Cardiac fibroblast (primary cell): ENCODE measurements around the gene SSTR1.

Experiments
- DNase-seq, 2 donors: peaks; one replicate each; pipeline versions ENCODE4 v3.0.0 to v3.0.0-alpha.2; 2010; ENCODE audit warnings: low read depth in 2 of 2
- H3K4me3 ChIP-seq, 2 donors: replicated peaks in 1 of 2; 1 replicate in 1 of 2; 2 replicates in 1 of 2; pipeline ENCODE4 v1.5.1; 2011; ENCODE audit warnings: low read depth in 2 of 2, low read length in 2 of 2, mild to moderate bottlenecking in 2 of 2, moderate library complexity in 1 of 2
- CTCF ChIP-seq: IDR thresholded peaks from one replicate; pipeline ENCODE4 v1.5.1; 2011; ENCODE audit warnings: low read depth, mild to moderate bottlenecking, low read length, inconsistent platforms

SSTR1 gene

DNA sequence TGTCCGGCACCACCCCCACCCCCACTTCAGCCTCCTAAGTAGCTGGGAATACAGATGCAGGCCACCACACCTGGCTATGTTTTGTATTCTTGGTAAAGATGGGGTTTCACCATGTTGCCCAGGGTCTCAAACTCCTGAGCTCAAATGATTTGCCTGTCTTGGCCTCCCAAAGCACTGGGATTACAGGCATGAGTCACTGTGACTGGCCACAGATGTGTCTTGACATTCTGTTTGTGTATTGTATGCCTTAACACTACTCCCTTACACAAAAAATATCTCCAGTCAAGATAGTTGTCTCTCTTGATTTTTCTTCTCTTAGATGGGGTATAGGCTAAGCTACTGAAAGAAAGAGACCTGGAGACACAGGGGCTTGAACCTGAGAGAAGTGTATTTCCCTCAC lies 30.6 kb downstream of the SSTR1 start:
- DNase-seq: peak in 1 of 2 donors; percentile 59
- TF ChIP-seq CTCF: no peak
- H3K4me3 ChIP-seq: no peak overlapping the region

- no peak for TF ChIP-seq CTCF
- no peak overlapping the region for H3K4me3 ChIP-seq
- DNase-seq: no peak
Measured at GRCh38 chr14:38238878-38239277, 31.2 kb downstream of the SSTR1 start.

- no peak for TF ChIP-seq CTCF
- no peak overlapping the region for H3K4me3 ChIP-seq
- DNase-seq: no peak
Measured at GRCh38 chr14:38243696-38244240, 36.1 kb downstream of the SSTR1 start.

DNA sequence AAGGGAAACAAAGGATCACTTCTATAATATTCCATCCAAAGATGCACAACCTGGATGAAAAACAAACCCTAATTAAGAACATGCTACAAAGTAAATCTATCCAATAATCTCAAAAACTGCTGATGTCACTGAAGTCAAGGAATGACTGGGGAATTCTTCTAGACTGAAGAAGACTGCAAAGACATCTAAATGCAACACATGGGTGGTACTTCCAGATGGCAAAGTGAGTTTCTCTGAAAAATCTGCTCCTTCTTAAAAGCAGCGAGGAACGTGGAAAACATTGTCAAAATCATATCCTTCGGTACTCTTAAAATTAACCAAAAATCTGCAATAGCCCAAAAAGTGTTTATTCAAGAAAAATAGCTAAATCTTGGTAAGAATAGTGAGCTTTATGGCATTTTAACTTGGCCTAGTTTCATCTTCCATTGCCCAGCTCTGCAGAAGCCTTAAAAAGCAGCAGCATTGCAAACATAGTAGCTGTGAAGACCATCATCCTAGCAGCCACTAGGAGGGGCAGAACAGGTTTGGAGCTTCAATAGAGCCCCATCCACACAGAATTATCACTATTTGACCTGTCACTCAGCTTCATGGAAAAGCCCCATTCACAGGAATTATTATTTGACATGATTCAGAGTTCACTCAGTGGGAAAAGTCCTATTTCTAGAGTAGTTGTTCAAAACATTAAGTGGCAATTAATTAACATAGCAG lies 40.8 kb downstream of the SSTR1 start:
- TF ChIP-seq CTCF: peak; percentile 32
- no peak overlapping the region for H3K4me3 ChIP-seq
- DNase-seq: no peak

DNA sequence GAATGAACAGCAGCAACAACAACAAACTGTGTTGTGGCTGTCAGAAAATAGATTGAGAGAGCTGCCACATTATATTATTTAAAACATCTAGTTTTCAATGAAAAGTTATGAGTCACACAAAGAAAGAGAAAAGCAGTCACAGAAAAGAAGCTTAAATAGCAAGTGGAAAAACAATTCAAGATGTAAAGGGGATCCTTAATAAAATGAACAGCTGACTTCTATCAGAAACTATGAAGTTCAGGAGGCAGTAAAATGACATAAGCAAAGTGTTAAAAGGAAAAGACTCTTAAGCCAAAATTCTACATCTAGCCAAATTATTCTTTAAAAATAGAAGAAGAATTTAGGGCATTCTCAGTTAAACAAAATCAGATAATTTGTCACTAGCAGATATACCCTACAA lies 42.6 kb downstream of the SSTR1 start:
- DNase-seq: no peak
- no peak for TF ChIP-seq CTCF
- H3K4me3 ChIP-seq: no peak overlapping the region

DNA sequence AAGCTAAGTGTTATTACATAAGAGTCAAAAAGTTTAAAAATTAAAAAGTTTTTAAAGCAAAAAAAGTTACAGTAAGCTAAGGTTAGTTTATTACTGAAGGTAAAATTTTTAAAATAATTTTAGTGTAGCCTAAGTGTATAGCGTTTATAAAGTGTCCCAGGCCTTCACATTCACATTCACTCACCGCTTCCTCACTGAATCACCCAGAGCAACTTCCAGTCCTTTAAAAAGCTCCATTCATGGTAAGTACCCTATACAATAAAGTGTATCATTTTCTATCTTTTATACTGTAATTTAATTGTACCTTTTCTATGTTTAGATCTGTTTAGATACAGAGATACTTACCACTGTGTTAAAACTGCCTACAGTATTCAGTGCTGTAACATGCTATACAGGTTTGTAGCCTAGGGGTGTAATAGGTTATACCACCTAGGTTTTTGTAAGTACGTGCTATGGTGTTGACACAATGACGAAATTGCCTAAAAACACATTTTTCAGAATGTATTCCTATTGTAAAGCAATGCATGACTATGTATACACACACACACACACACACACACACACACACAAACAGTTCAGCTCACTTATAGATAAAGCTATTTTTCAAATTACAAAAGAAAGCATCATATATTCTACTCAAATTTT lies 44.5 kb downstream of the SSTR1 start:
- DNase-seq: peak in 1 of 2 donors; percentile 12
- no peak for TF ChIP-seq CTCF

More for the DNA sequence above, 44.5 kb downstream of the SSTR1 start:
- H3K4me3 ChIP-seq: no peak overlapping the region
